Measurements from ENCODE around the gene SBNO2. TPM values are rescaled to one million over a fixed set of nuclear protein-coding genes. Genes with fewer than 3 reads are reported as not detected.

Gene SBNO2, protein sequence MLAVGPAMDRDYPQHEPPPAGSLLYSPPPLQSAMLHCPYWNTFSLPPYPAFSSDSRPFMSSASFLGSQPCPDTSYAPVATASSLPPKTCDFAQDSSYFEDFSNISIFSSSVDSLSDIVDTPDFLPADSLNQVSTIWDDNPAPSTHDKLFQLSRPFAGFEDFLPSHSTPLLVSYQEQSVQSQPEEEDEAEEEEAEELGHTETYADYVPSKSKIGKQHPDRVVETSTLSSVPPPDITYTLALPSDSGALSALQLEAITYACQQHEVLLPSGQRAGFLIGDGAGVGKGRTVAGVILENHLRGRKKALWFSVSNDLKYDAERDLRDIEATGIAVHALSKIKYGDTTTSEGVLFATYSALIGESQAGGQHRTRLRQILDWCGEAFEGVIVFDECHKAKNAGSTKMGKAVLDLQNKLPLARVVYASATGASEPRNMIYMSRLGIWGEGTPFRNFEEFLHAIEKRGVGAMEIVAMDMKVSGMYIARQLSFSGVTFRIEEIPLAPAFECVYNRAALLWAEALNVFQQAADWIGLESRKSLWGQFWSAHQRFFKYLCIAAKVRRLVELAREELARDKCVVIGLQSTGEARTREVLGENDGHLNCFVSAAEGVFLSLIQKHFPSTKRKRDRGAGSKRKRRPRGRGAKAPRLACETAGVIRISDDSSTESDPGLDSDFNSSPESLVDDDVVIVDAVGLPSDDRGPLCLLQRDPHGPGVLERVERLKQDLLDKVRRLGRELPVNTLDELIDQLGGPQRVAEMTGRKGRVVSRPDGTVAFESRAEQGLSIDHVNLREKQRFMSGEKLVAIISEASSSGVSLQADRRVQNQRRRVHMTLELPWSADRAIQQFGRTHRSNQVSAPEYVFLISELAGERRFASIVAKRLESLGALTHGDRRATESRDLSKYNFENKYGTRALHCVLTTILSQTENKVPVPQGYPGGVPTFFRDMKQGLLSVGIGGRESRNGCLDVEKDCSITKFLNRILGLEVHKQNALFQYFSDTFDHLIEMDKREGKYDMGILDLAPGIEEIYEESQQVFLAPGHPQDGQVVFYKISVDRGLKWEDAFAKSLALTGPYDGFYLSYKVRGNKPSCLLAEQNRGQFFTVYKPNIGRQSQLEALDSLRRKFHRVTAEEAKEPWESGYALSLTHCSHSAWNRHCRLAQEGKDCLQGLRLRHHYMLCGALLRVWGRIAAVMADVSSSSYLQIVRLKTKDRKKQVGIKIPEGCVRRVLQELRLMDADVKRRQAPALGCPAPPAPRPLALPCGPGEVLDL (N-terminal part only)
- total RNA-seq: 10 to 100 TPM; 95.4 to 95.8 TPM

DNA sequence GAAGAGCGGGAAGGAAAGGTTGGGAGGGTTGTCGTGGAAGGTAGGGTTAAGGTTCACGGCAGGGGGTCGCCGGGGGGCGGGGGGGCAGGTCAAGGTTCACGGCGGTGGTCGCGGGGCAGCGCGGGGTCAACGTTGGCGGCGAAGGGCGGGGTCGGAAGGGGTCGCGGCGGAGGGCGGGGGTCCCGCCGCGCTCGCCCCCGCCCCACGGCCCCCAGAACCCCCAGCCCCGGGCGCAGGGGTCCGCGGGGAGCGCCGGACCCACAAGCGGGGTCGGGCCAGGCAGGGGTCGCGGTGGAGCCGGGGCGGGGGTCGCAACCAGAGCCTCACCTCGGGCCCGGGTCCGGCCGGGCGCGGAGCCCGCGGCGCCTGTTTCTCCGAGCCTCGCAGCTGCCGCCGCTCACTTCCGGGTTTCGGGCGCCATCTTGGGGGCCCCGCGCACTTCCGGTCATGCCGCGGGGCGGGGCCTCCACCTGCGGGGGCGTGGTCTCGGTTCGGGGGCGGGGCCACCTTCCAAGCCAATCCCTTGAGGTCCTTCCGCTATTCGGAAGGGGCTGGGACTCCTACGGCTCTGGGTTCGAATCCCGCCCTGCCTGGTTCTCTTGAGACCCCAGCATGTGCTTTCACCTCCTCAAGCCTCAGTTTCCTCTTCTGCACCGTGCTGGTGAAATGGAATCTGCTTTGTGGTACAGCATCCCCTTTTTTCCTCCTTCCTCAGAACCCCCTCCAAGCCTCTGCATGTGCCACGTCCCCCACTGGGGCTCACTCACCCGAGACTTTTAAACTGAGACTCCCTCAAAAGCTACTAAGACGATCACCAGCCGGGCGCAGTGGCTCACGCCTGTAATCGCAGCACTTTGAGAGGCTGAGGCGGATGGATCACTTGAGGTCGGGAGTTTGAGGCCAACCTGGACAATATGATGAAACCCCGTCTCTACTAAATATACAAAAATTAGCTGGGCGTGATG is at the start of gene SBNO2:
TSS of gene SBNO2 (minus strand) at position 424 of the 965 bp plus-strand sequence. CDS start 19,992 bp downstream, outside the sequence.

DNA sequence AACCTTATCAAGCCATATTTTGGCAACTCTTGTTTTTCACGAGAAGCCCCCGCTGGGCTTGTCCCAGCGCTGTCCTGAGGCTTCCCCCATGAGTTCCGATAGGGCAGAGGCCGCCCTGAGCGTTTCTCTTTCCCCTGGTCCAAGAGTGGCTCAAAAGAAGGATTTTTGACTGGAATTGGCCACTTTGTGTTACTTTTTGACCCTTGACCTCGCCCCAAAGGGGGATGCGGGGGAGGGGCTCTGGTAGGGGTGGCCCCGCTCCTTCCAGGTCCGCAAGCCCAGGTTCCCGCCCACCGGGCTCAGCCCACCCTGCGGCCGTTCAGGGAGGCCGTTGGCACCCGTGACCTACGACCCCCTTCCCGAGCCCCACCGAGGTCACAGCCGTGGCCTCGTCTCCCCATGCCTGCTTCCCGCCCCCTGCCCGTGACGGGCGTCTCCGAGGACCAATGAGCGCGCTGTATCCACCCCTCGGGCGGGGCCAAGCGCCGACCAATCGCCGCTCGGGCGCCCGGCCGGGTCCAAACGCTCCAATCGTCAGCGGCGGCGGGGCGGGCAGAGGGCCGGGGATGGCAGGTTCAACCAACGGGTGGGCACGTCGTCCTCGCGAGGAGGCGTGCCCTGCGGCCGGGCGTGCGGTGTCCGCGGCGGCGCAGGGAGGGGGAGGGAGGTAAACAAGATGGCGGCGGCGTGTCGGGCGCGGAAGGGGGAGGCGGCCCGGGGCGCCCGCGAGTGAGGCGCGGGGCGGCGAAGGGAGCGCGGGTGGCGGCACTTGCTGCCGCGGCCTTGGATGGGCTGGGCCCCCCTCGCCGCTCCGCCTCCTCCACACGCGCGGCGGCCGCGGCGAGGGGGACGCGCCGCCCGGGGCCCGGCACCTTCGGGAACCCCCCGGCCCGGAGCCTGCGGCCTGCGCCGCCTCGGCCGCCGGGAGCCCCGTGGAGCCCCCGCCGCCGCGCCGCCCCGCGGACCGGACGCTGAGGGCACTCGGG is 31.3 kb upstream of the SBNO2 start, which contains the start of gene STK11:
TSS of gene STK11 (plus strand) at position 665 of the 986 bp plus-strand sequence. CDS start 1,136 bp downstream, outside the sequence.

DNA sequence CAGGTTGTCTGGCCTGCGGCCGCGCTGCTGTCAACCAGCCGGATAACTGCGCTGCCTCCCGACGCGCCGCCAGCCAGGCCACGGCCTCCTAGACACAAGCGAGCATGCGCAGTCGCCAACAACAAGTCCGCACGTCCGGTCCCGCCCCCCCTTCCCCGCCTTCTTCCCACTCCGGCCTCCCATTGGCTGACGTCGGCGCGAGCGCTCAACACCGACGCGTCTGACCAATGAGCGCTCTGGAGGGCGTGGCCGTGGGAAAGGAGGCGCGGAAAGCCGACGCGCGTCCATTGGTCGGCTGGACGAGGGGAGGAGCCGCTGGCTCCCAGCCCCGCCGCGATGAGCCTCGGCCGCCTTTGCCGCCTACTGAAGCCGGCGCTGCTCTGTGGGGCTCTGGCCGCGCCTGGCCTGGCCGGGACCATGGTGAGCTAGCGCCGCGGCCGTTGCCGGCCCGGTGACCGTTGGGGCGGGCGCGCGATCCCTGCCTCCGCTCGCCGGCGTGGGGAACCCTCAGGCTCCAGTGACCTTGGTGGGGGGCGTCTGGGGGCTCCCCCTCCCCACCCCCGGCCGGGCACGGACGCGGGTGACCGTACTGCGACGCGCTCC is 70.3 kb downstream of the SBNO2 start, which contains the start of gene GPX4:
TSS of gene GPX4 (plus strand) at position 287 of the 603 bp plus-strand sequence. CDS start at position 337, 50 bp downstream.

DNA sequence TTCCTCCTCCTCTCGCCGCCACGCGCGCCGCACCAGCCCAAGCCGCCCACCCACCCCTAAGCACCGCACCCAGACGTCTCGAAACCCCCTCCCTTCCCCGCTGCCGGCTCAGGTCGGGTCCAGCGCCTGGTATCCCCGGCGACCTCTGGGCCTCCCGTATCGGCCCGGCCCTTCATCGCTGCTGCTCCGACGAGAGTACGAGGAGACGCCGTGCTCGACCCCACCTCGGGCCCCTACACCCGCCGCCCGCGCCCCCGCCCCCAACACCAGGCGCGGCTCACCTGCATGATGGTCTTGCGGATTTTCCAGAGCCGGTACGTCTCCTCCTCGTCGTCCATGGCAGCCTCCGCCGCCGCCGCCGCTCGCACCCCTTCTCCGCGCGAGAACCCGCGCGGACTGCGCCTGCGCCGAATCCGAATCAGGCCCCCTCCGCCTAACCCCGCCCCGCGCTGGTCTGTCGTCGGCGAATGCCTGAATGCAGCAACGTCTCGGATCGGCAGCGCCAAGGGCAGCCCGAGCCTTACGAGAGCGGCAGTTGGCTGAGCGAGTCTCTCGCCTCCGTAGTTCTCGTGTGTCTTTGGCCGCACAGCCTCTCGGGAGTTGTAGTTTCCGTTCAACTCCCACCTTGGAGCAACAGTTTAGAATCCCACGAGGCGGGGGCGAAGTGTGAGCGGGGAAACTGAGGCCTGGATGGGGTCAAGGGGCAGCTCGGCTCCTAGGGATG is 78.9 kb downstream of the SBNO2 start, which contains the start of gene POLR2E:
TSS of gene POLR2E (minus strand) at position 398 of the 724 bp plus-strand sequence. CDS start at position 338, 60 bp downstream.

DNA sequence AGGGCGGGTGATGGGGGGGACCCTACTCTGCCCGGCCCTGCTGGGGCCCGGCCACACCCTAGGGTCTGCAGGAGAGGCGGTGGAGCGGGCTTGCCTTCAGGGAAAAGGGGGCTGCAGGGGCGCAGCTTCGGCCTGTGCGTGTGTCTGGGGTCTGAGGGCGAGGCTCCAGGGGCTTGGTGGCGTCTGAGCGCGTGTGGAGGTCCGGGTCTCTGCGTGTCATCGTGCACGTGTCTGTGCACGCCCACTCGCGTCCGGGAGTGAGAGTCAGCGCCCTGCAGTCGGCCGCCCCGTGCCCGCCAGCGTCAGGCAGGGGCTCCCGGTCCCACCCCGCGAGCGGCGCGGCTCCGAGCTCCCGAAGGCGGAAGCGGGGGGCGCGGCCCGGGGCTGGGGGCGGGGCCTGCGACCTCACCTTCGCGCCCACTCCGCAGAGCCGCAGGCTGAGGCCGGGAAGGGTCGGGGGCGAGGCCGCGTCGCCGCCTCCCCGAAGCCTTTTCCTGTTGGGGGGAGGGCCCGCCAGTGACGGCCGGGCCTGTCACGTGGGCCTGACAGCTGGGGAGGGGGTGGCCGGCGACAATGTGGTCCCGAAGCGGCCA is 107.2 kb downstream of the SBNO2 start, which contains the start of gene ARHGAP45:
TSS of gene ARHGAP45 (plus strand) at position 420 of the 593 bp plus-strand sequence. CDS start 239 bp downstream, outside the sequence.

Other genes with a start within 250 kb of the SBNO2 start
- gene ARID3A, start 248.2 kb downstream of the SBNO2 start, total RNA-seq: 10 to 100 TPM; 30.3 to 30.7 TPM
- gene WDR18, start 189.9 kb downstream of the SBNO2 start, total RNA-seq: 10 to 100 TPM; 47.6 to 48.1 TPM
- under 1 TPM in 1 of 2 experiments, not detected in 1; 0.14 TPM for gene GRIN3B, start 173.8 kb downstream of the SBNO2 start, total RNA-seq
- 100 to 1,000 TPM; 174 to 176 TPM for gene TMEM259, start 153.1 kb downstream of the SBNO2 start, total RNA-seq
- not detected for gene RNU6-2, start 152.7 kb downstream of the SBNO2 start, total RNA-seq
- gene CNN2, start 147.7 kb downstream of the SBNO2 start, total RNA-seq: 100 to 1,000 TPM; 504 to 515 TPM
- gene ABCA7, start 134.2 kb downstream of the SBNO2 start, total RNA-seq: 100 to 1,000 TPM; 100 to 105 TPM
- 100 to 1,000 TPM; 537 to 556 TPM for gene ARHGAP45, start 107.1 kb downstream of the SBNO2 start, total RNA-seq
- 100 to 1,000 TPM; 115 to 121 TPM for gene POLR2E, start 78.9 kb downstream of the SBNO2 start, total RNA-seq
- 100 to 1,000 TPM; 163 to 168 TPM for gene GPX4, start 70.3 kb downstream of the SBNO2 start, total RNA-seq
- 10 to 100 TPM; 73.7 to 77.1 TPM for gene STK11, start 31.5 kb upstream of the SBNO2 start, total RNA-seq
- under 1 TPM; 0.08 to 0.10 TPM for gene CBARP, start 63.7 kb upstream of the SBNO2 start, total RNA-seq
- 100 to 1,000 TPM; 156 TPM for gene ATP5F1D, start 67.5 kb upstream of the SBNO2 start, total RNA-seq
- 10 to 100 TPM; 60.2 to 62.3 TPM for gene MIDN, start 74.3 kb upstream of the SBNO2 start, total RNA-seq
- gene CIRBP, start 95.1 kb upstream of the SBNO2 start, total RNA-seq: 100 to 1,000 TPM; 220 to 233 TPM
- 10 to 100 TPM; 50.5 to 51.2 TPM for gene FAM174C, start 101.3 kb upstream of the SBNO2 start, total RNA-seq
- gene EFNA2, start 111.6 kb upstream of the SBNO2 start, total RNA-seq: not detected
- gene NDUFS7, start 209.6 kb upstream of the SBNO2 start, total RNA-seq: 10 to 100 TPM; 88.7 to 89.9 TPM
- 10 to 100 TPM; 19.1 to 20.8 TPM for gene GAMT, start 227.3 kb upstream of the SBNO2 start, total RNA-seq
- gene DAZAP1, start 233.3 kb upstream of the SBNO2 start, total RNA-seq: 100 to 1,000 TPM; 185 to 188 TPM

All from activated naive CD4-positive, alpha-beta T cell treated with anti-CD3 and anti-CD28 coated beads, Interleukin-2, amount 10 ng/mL, durations not matched to agents 5 hours and 36 hours (primary cell).